ENCODE data around the gene SHANK1.

SHANK1 gene

DNA sequence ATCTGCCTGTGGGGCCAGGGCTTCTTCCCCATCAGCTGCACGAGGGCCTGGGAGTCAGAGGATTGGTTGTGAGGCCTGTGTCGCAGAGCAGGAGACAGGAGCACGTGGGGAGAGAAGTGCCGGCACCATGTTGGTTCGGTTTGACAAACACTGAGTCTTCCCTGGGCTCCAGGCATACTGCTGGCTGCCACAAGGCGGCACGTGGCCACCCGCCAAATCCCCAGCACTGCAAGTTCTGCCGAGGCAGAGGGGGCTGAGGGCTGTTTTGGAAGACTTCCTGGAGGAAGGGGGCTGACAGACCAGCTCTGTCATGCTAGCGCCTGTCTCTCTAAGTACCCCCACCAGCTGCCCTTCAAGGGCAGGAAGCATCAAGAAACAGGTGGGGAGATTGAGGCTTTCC lies 9.5 kb downstream of the SHANK1 start:
- DNase-seq: no peak

DNA sequence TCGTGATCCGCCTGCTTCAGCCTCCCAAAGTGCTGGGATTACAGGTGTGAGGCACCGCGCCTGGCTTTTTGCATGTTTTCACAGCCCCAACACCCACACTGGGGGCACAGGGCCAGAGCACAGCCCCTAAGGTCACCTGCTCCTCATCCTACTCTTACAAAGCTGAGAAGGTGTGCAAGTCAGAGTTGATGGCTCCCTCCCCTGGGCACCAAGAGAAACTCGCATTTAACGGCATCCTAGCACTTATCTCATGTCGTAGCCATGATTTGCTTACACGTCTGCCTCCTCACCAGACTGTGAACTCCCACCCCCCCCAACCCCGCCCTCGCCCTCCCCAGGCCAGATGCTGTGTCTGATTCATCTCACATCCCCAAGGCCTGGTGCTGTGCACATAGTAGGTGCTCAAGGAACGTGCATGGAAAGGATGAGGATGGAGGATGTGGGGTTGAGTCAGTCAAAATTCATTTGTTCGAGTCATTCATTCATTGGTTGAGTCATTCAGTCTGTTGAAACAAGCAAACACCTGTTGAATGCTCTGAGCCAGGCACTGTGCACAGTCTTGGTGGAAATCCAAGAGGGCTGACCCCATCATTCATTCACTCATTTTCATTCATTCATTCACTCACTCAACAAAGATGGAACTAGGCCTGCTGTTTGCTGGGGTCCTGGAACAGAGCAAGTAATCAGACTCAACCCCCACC lies 11.3 kb downstream of the SHANK1 start:
- DNase-seq: no peak

DNA sequence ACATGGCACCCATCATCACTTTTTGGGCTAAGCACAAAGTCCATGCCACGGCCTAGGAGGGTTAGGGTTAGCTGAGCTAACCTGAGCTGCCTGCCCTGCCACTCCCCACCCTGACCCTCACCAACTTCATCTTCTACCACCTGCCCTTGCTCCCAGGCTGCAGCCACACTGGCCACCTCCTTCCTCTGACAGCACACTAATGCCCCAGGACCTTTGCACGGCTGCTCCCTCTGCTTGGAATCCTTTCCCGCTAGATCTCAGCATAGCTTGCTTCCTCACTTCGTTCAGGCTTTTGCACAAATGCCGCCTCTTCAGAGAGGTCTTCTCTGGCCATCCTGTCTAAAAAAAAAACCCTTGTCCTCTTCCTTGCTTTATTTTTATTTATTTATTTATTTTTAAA lies 13.2 kb downstream of the SHANK1 start:
- DNase-seq: no peak

DNA sequence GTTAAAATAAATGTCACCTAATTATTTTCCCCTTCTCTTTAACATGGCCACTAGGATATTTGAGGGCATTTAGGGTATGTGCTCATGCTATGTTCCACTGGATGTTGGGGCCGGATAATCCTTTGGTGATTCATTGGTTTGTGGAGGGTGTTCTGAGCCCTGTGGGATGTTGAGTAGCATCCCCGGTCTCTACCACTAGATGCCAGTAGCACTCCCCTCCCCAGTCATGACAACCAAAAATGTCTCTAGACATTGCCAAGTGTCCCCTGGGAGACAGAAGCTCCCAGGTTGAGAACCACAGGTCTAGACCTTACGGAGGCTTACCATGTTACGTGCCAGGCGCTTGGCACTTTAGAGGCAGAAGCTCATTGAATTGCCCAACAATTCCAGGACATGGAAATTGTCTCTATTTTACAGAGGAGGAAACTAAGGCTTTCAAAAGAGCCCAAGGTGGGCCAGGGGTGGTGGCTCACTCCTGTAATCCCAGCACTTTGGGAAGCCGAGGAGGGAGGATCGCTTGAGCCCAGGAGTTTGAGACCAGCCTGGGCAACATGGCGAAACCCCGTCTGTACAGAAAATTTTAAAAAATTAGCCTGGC lies 14.1 kb downstream of the SHANK1 start:
- DNase-seq: peak; percentile 25

DNA sequence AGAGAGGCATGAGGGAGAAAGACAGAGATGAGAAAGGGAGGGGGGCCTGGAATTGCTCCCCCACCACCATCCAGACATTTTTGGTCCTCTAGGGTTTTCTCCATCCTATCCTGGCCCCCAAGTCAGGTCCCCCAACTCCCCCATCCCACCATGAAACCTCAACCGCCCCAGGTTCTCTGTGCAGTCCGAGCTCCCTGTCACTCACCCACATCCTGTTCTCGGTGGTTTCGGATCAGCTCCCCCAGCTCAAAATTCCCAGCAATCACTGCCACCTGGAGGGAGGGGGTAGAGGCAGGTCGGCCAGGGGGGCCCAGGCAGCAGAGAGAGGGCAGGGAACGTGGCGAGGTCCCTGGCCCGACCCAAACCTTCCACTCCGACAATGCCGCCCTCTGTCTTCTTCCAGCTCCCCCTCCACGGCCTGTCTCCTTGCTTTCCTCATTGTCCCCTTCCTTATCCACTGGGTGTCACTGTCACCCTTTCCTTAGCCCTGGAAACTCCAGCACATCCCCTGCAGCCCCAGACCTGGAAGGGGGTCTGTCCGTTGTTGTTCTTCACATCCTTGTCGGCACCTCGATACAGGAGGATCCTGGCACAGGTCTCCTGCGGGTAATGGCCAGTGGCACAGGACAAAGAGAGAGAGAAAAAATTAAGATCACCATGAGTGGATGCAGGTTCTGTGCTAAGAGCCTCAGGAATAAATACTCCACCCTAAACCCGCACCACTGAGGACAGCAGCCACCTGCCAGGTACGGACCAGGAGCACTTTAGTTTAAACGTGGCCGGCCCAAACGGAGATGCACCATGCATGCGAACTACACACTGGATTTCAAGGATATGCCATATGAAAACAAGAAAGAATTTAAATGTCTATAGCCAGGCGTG lies 15.4 kb downstream of the SHANK1 start:
- DNase-seq: no peak

DNA sequence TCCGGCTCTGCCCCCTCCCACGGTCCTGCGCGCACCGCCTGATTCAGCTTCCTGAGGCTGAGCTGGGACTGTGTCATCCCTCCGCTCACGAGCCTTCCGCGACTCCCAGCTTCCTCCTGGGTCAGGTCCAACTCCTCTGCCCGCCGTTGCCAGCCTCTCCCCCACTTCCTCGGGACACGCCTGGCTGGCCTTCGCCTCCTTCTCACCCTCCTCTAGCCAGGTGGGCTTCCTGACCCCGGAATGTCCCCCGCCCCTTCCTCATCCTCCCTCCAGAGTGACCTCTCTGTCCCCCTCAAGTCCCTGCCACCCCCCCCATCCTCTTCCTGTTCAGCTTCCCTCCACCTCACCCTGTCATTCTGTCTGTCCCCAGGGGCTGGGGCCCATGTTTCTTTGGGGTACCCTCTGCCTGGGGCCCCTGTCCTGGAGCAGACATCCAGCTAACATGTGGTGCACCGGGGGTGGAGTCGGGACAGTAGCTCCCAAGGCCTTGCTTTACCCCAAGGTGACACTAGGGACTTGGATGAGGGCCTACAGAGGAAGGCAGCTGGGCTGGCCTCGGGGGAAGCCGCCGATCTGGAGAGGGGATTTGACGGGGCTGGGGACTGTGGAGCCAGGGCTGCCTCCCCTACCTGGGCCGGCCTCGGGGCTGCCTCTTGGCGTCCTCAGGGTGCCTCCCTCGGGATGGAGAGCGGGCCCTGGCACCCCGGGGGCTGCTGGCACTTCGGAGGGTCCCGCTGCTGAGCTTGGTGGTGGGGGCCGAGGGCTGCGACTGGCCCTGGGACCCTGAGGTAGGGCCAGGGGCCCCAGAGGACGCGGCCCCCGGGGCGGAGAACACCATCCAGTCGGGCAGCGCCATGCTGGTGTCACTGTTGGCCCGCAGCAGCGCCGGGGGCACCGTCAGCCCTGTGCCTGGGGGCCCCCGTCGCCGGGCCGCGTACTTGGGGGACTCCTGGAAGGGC lies 16.5 kb downstream of the SHANK1 start:
- no peak for DNase-seq

DNA sequence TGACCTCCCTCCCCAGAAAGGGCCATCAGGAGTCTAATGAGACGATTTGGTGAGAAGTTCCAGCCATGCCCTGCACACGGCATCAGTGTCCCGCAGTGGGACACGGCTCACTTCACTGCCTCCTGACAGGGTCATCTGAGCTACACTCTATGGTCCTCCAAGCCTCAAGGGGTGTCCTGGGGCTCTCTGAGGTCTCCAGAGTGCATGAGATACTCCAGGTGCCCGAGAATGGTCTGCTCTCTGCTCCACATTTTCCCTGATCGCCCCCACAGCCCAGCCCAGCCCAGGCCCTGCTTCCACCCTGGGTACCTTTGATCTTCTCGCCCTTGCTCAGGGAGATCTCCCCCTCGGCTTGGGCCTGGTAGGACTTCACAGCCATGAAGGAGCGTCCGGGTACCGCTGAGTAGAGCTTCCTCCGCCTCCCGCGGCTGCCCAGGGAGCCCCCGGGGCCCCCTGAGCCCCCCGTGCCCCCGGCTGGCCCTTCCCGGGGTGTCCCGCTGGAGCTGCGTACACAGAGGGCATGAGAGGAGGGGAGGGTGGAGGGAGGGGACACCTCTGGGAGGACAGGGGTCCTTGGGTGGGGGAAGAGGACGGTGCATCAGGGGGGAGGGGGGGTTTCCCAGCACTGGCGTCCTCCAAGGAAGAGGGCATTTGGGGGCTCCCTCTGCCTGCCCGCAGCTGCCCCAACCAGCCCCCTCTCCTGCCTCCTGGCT lies 17.3 kb downstream of the SHANK1 start:
- DNase-seq: no peak

DNA sequence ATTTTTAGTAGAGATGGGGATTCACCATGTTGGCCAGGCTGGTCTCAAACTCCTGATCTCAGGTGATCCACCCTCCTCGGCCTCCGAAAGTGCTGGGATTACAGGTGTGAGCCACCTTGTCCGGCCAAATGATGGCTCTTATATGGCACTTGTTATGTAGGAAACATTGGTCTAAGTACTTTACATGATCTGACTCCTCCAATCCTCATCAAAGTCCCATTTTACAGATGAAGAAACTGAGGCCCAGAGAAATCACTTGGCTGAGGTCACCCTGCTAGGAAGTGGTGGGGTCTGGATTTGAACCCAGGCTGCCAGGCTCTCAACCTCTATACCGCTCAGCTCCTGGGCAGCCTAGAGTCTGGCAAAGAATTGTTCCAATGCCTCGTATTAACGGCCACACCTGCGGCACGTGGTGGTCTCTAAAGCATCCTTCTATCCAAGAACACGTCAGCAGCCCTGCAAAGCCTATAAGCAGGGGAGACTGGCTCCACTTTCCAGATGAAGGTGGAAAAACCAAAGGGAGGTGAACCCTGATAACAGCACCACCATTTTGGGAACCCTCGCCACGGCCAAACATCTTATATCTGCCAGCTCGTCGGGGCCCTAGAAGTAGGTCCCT lies 18.1 kb downstream of the SHANK1 start:
- no peak for DNase-seq

DNA sequence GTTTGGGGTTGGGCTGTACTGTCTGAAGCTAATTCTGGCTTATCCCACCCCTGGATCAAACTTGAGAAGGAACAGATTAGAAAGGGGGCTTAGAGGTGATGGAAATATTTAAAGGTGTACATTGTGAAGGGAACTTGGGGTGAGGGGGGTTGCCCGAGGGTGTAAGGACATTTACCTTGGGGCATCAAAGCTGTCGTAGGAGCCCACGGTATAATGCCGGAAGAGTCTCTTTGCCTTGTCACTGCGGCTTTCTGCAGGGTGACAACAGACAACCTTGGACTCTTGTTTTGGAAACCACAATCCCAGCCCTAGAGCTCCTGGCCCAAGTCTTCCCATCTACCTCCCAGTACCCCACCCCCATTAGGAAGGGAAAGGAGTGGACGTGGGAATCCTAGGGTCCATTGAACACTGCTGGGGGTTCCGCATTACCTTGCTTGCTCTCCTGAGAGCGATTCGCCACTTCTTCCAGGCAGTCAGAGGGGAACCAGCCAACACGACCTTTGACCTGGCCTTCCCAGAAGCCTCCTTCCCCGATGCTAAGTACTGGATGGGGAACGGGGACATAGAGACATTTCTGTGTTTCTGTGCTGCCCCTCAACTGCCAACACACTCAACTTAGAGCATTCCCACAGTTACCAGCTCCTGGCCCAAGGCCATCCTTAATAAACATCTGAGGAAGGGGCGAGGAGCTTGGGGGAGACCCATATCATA lies 22.0 kb downstream of the SHANK1 start:
- DNase-seq: no peak

DNA sequence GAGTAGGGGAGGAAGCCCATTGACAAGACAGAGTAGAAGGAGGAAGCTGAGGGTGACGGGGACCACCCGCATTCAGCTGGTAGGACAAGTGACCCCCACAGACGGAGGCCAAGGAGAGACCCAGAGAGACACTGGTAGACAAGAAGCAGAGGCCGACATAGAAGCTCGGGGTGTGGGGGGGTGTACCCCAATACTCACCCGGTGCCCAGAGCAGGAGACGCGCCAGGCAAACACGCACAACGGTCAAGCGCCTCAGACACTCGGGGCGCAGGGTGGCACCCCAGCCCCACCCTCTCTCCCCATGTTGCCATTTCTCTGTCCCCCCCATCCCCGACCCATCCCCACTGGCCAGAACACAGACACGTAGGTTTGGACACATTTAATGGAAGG lies 23.5 kb downstream of the SHANK1 start:
- DNase-seq: no peak

DNA sequence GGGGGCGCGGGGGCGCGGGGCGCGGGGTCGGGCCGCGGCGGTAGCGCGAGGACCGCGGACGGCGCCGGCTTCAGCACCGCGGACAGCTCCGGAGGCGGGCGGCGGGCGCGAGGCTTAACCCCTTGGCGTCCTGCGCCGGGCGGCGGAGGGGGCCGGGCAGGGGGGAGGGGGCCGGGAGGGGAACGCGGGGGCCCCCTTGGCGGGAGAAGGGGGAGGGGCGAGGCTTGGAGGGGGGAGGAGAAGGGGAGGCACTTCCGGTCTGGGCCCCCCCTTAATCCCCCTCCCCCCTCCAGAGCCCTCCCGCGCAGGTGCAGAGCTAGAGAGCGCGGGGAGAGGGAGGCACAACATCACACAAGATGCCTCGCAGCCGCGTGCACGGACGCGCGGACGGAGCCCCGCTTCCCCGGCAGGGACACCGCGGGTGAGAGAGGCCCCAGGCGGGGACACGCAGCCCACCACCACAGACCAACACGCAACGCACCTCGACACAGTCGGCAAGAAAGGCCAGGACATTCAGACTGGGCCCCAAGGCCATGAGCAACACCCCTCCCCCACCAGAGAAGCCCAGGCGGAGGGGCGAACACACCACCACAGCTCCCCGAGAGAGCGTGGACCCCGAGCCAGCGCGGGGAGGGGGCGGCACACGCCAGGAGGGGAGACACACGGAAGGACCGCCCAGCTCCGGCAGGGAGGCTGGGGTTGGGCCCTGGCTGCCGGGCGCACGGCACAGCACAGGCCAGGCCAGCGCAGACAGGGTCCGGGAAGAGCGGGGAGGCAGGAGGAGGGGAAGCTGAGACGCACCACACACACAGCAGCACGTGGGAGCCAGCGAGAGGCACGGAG lies 24.1 kb downstream of the SHANK1 start:
- no peak for DNase-seq

DNA sequence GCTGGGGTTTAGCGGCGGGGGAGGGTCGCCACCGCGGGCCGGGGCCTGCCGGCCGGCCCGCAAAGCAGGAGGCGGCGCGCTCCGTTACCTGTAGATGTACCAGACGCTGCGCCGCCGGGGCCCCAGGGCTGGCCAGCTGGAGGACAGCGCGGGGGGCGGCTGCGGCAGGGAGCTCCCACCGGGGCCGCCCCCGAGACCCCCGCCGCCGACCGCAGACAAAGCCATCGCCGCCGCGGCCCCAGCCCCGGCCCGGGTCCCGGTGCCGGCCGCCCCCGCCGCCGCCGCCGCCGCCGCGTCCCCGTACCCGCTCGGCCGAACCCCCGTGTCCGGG lies 24.8 kb downstream of the SHANK1 start:
- DNase-seq: no peak

DNA sequence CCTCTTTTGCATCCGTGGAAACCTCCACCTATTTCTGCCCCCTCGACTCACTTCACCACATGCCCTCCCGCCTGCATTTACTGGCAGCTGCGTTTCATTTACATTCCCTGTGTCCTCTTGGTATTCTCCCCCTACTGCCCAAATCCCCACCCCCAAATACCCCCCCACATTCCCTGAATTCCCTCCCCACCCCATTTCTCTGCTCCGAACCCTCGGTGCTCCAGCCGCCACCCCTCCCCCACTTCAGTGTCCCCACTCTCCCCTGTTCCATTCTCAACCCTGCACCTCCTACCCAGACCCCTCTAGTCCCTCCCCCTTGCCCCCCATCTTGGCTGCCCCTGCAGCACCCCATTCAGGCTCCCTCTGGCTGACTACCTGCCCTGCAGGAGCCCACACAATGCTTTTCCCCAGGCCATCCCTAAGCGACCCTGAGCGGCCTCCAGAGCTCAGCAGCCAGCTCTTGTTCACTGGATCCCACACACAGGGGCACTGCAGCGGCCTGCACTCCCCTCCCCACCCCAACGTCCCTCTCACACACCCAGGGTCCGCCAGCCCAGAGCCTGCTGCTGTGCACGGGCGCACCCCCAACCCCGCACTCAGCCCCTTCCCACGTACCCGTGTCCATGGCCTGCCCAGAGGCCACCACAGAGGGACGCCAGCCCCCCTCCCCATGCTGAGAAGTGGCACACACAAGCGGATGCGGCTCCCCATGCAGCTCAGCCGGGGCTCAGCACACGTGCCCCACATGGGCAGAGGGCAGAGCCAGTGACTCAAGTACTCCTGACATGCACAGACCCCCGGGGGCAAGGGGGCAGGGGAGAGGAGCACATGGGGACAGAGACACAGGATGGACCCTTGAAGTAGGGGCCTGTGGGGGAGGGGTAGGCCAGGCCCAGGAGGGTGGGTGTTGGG lies 26.3 kb downstream of the SHANK1 start:
- no peak for DNase-seq

DNA sequence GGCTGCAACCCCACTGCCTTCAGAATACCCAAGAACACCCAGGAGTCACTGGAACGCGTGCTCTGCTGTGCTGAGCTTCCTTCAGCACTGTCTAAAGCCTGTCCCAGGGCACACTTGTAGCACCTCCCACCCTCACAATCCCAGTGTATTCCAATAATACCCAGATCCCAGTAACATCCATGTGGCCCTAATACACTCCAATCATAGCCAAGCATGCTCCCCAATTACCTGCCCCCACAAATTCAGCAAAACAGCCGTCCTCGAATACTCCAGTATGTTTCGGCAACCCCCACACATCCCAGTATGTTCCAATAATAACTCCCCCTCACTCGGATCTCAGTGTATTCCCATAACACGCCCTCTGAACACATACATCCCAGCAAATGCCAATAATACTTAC lies 29.2 kb downstream of the SHANK1 start:
- DNase-seq: no peak

DNA sequence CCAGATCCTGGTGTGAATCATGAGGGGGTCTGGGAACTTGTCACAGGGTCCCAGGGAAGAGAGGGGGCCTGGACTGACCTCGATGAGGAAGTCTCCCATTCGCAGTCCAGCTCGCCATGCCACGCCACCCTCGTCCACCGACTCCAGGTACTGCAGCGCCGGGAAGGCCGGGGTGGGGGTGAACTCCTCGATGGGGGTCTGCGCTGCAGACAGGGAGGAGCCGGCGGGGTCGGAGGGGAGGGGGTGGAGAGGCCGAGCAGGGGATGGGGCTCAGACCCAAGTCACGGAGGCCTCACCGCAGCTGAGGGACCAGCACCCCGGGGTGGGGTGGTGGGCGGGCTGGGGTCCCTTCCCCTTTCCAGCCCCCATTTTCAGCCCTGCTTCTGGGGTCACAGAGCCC lies 30.8 kb downstream of the SHANK1 start:
- DNase-seq: no peak

DNA sequence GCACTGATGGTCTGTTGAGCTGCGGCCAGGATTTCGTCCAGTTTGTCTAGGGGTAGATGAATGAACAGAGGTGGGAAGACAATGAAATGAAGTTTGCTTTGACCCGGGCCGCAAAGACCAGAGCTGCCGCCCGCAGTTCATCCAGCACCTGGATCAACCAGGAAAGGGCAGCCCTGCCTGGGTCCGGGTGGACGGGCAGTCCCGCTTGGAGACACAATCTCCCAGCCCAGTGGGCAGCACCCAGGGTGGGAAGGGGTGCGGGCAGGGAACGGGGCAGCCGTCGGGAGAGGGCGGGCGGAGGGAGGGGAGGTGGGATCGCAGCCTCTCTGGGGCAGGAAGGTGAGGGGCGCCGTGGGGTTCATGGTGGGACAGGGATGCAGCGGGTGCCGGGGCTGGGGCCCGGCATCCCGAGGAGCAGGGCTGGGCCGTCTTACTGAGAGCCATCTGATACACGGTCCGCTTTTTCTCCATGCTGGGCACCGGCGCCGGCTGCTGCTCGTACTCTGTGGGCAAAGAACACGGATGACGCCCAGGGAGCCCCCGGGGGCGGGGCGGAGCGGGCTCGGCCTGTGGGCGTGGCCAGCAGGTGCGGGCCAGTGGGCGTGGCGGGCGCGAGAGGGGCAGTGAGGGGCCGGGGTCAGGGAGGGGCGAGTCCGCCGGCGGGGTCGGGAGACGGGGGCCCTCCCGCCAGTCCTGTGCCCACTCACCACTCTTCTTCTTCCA lies 33.1 kb downstream of the SHANK1 start:
- no peak for DNase-seq

DNA sequence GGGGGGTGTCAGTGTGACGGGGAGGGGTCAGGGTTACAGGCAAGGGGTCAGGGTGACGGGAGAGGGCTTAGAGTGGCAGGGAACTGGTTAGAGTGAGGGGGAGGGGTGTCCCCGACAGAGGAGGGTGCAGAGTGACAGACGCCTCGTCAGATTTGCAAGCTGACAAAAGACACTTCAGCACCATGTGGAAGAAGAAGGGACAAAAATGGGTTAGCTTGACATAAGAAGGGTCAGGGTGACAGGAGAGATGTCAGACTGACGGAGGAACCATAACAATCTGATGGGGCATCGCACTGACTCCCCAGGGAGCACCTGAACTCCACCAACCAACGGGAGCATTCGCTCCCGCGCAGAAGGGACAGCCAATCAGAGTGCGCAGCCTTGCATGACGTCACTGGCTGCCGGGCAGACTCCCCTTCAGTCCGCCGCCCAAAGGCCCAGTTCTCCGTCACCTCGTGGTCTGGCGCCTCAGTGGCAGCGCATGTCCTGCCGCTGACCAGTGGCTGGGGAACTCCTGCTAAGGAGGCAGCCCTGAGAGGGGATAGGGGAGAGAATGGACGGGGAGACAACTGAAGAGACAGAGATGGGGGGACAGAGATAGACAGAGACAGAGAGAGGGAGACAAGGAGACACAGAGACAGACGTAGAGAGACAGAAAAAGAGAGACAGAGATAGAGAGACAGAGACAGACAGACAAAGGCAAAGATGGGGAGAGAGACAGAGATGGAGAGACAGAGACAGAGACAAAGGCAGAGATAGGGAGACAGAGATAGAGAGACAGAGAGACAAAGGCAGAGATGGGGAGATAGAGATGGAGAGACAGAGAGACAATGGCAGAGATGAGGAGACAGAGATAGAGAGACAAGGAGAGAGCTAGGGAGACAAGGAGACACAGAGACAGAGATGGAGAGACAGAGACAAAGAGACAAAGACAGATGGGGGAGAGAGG lies 40.2 kb downstream of the SHANK1 start:
- DNase-seq: peak; percentile 61

Measured in activated T-cell treated with anti-CD3 and anti-CD28 coated beads for 4 hours (primary cell).